B cell (primary cell): ENCODE measurements around the gene PRPS1. TPM values are rescaled to one million over a fixed set of nuclear protein-coding genes. Genes with fewer than 3 reads are reported as not detected.

Experiments
- ATAC-seq: fragments of 200-7000 bp; cut with Tn5 transposase; one replicate; pipeline ENCODE4 v1.10.0; 2021; ENCODE audit warnings: low read depth, mild to moderate bottlenecking, moderate number of reproducible peaks, moderate library complexity
- CTCF ChIA-PET: fragments of 350-600 bp; sonication (Branson Sonifier 250); formaldehyde crosslinking; loops from one replicate; lab custom pipeline; 2021; ENCODE audit warnings: antibody characterized with exemption, inconsistent platforms; lab: Charles Lee
- POLR2A ChIA-PET: fragments of 350-600 bp; sonication (Branson Sonifier 250); formaldehyde crosslinking; loops from one replicate; lab custom pipeline; 2021; ENCODE audit warnings: antibody characterized with exemption; lab: Charles Lee
- DNase-seq: peaks from one replicate; pipeline ENCODE4 v3.0.0; 2013
- H2AFZ ChIP-seq: 2 replicates; pipeline ENCODE4 v1.6.1; 2012; ENCODE audit warnings: mild to moderate bottlenecking, low read depth, low read length; ENCODE audit not compliant: insufficient read depth, poor library complexity, severe bottlenecking
- H3K27ac ChIP-seq, 2 donors: 1 replicate in 1 of 2; 2 replicates in 1 of 2; pipeline ENCODE4 v1.5.1; 2012 to 2013; ENCODE audit warnings: low read length in 2 of 2, mild to moderate bottlenecking in 2 of 2, moderate library complexity in 1 of 2
- H3K27me3 ChIP-seq, 4 experiments: fragments of 200-600 bp in 1 of 4; sonication (generic) in 1 of 4; replicated peaks in 1 of 4; 1 replicate in 2 of 4; 2 replicates in 2 of 4; pipeline versions ENCODE4 v1.6.1 to v1.7.0; 2013 to 2016; ENCODE audit warnings: low read length in 3 of 4, mild to moderate bottlenecking in 2 of 4, mixed read lengths in 1 of 4, moderate library complexity in 1 of 4; ENCODE audit not compliant: insufficient read depth in 4 of 4, control insufficient read depth in 3 of 4; ENCODE audit errors: control extremely low read depth in 1 of 4
- H3K36me3 ChIP-seq, 2 experiments: replicated peaks in 1 of 2; 1 replicate in 1 of 2; 2 replicates in 1 of 2; pipeline versions ENCODE4 v1.6.1 to v1.7.1; 2013; ENCODE audit warnings: low read length in 1 of 2; ENCODE audit not compliant: insufficient read depth in 2 of 2, control insufficient read depth in 1 of 2; ENCODE audit errors: control extremely low read depth in 1 of 2, extremely low read depth in 1 of 2
- H3K4me1 ChIP-seq, 2 donors: fragments of 200-600 bp in 1 of 2; sonication (generic) in 1 of 2; 1 replicate in 1 of 2; 2 replicates in 1 of 2; pipeline versions ENCODE4 v1.5.1 to v1.6.1; 2013 to 2017; ENCODE audit warnings: low read length in 2 of 2; ENCODE audit not compliant: control insufficient read depth in 2 of 2, insufficient read depth in 2 of 2
- H3K4me2 ChIP-seq: replicated peaks from 2 replicates; pipeline ENCODE3; 2012; ENCODE audit warnings: mild to moderate bottlenecking, low read depth, low read length; ENCODE audit not compliant: poor library complexity, severe bottlenecking
- H3K4me3 ChIP-seq, 5 experiments: fragments of 200-600 bp in 1 of 5; sonication (generic) in 1 of 5; 1 replicate in 3 of 5; 2 replicates in 2 of 5; pipeline versions ENCODE4 v1.5.1 to v1.7.0; 2011 to 2016; ENCODE audit warnings: low read length in 4 of 5, mild to moderate bottlenecking in 4 of 5, low read depth in 2 of 5, control low read depth in 1 of 5, moderate library complexity in 1 of 5; ENCODE audit not compliant: insufficient read depth in 1 of 5; ENCODE audit errors: control extremely low read depth in 1 of 5, extremely low read depth in 1 of 5
- H3K79me2 ChIP-seq: fragments of 200-600 bp; sonication (generic); one replicate; pipeline ENCODE4 v1.6.0; 2016; ENCODE audit warnings: low read length; ENCODE audit not compliant: control insufficient read depth, insufficient read depth
- H3K9ac ChIP-seq: fragments of 200-600 bp; sonication (generic); 2 replicates; pipeline ENCODE4 v1.6.1; 2017; ENCODE audit warnings: mild to moderate bottlenecking, low read length, moderate library complexity
- H3K9me3 ChIP-seq, 3 donors: one replicate each; pipeline versions ENCODE4 v1.6.1 to v1.7.1; 2013; ENCODE audit warnings: low read length in 2 of 3; ENCODE audit not compliant: control insufficient read depth in 2 of 3, insufficient read depth in 1 of 3; ENCODE audit errors: control extremely low read depth in 1 of 3
- H4K20me1 ChIP-seq: 2 replicates; pipeline ENCODE4 v1.6.0; 2012; ENCODE audit warnings: mild to moderate bottlenecking, low read length; ENCODE audit not compliant: insufficient read depth, control insufficient read depth, poor library complexity, severe bottlenecking
- H3K27ac Mint-ChIP-seq: one replicate; pipeline ENCODE4 v1.8.0; 2021; ENCODE audit warnings: mixed read lengths
- H3K27me3 Mint-ChIP-seq: one replicate; pipeline ENCODE4 v1.8.0; 2021; ENCODE audit warnings: mixed read lengths
- H3K4me1 Mint-ChIP-seq: one replicate; pipeline ENCODE4 v1.8.0; 2021; ENCODE audit warnings: mixed read lengths
- H3K4me3 Mint-ChIP-seq: one replicate; pipeline ENCODE4 v1.8.0; 2021; ENCODE audit warnings: mixed read lengths
- H3K9me3 Mint-ChIP-seq: one replicate; pipeline ENCODE4 v1.8.0; 2022; ENCODE audit warnings: mixed read lengths; ENCODE audit not compliant: insufficient read depth
- EZH2 ChIP-seq: IDR thresholded peaks from 2 replicates; pipeline ENCODE4 v1.6.1; 2012; ENCODE audit warnings: borderline replicate concordance, low read depth, mild to moderate bottlenecking, moderate library complexity, low read length; ENCODE audit not compliant: insufficient read depth, poor library complexity, severe bottlenecking
- WGBS: methylation state at CpG from one replicate; pipeline ENCODE4 v1.1.5; 2013; ENCODE audit warnings: missing lambda C conversion rate; ENCODE audit not compliant: insufficient coverage; 5-methylcytosine and 5-hydroxymethylcytosine counted together
- intact Hi-C: fragments of 100-400 bp; cut with micrococcal nuclease; formaldehyde crosslinking; loops from one replicate; pipeline ENCODE4 v1.10.0; 2022
- polyA plus RNA-seq: library from polyadenylated mRNA; depleted of rRNA; stranded (reverse); fragments of >200 nt; gene quantifications from 2 replicates; pipeline ENCODE4 v1.2.3, GENCODE V29; 2012
- total RNA-seq, 2 donors: library from RNA; stranded (reverse); fragments of 120-200 nt in 1 of 2; gene quantifications; 1 replicate in 1 of 2; 2 replicates in 1 of 2; pipeline versions ENCODE4 v1.2.3 to v1.2.4, GENCODE V29; 2013 to 2022
- TF ChIP-seq, protein P1 (sequence below): fragments of 200-600 bp; IDR thresholded peaks from one replicate; pipeline ENCODE4 v1.8.0; 2022; ENCODE audit warnings: antibody characterized with exemption, mild to moderate bottlenecking

PRPS1 gene
- total and polyA plus RNA-seq, 2 donors (not counting 1 experiment from before 2014, with no cell fraction given), result 42.2 to 52.1 TPM

DNA sequence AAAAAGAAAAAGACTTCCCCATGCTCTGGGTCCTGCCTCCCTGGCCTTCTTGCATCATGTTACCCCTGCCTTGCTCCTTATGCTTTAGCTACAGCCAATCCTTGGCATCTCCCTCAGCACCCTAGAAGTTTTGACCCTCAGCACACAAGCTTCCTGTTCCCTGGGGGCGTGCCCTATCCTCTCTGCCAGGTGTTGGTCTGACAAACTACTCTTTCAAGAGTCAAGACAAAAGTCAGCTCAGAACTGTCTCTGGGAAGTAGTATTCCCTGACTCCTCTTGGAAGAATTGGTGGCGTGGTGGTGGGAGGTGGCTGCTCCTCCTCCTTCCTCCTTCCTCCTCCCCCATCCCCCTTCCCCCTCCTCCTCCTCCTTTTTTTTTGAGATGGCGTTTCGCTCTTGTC is 41.0 kb downstream of the PRPS1 start:
- H3K4me1 ChIP-seq, result peaks cover 14 to 16% of the 10 kb centered on the region in 2 donors
- H3K36me3 ChIP-seq, result no peaks in the 10 kb centered on the region
- no peak overlapping the region for H3K4me2 ChIP-seq
- H3K27me3 Mint-ChIP-seq, result no peaks in the 10 kb centered on the region
- H3K9ac ChIP-seq, result no peak overlapping the region
- peaks cover 26% of the 10 kb centered on the region for H3K4me1 Mint-ChIP-seq
- H3K27ac Mint-ChIP-seq, result no peak overlapping the region
- POLR2A ChIA-PET, result interaction anchor here (1.4 kb wide), 1 partner anchor 45 kb away, joined by 3 read pairs; no protein-coding TSS in a partner anchor
- no peak for ATAC-seq
- no CpG with 5 or more reads among the region's 4 CpGs for WGBS
- intact Hi-C loops, result no loop called here
- TF ChIP-seq, protein P1, sequence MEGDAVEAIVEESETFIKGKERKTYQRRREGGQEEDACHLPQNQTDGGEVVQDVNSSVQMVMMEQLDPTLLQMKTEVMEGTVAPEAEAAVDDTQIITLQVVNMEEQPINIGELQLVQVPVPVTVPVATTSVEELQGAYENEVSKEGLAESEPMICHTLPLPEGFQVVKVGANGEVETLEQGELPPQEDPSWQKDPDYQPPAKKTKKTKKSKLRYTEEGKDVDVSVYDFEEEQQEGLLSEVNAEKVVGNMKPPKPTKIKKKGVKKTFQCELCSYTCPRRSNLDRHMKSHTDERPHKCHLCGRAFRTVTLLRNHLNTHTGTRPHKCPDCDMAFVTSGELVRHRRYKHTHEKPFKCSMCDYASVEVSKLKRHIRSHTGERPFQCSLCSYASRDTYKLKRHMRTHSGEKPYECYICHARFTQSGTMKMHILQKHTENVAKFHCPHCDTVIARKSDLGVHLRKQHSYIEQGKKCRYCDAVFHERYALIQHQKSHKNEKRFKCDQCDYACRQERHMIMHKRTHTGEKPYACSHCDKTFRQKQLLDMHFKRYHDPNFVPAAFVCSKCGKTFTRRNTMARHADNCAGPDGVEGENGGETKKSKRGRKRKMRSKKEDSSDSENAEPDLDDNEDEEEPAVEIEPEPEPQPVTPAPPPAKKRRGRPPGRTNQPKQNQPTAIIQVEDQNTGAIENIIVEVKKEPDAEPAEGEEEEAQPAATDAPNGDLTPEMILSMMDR, result no peak
- TF ChIP-seq EZH2, result no peak
- H4K20me1 ChIP-seq, result no peaks in the 10 kb centered on the region
- H3K79me2 ChIP-seq, result peaks cover 17% of the 10 kb centered on the region
- H3K27me3 ChIP-seq, result no peaks in the 10 kb centered on the region
- H3K4me3 Mint-ChIP-seq, result no peak overlapping the region
- H3K9me3 Mint-ChIP-seq, result no peaks in the 10 kb centered on the region
- no peak overlapping the region for H3K27ac ChIP-seq
- no peak overlapping the region for H2AFZ ChIP-seq
- no peak for DNase-seq
- CTCF ChIA-PET, result interaction anchor here (0.5 to 3.9 kb wide), 4 partner anchors 10 to 122 kb away, joined by 3 to 27 read pairs (median 6); partner anchors contain the start of genes NCBP2L and TSC22D3
- H3K9me3 ChIP-seq, result no peaks in the 10 kb centered on the region
- H3K4me3 ChIP-seq, result no peak overlapping the region

DNA sequence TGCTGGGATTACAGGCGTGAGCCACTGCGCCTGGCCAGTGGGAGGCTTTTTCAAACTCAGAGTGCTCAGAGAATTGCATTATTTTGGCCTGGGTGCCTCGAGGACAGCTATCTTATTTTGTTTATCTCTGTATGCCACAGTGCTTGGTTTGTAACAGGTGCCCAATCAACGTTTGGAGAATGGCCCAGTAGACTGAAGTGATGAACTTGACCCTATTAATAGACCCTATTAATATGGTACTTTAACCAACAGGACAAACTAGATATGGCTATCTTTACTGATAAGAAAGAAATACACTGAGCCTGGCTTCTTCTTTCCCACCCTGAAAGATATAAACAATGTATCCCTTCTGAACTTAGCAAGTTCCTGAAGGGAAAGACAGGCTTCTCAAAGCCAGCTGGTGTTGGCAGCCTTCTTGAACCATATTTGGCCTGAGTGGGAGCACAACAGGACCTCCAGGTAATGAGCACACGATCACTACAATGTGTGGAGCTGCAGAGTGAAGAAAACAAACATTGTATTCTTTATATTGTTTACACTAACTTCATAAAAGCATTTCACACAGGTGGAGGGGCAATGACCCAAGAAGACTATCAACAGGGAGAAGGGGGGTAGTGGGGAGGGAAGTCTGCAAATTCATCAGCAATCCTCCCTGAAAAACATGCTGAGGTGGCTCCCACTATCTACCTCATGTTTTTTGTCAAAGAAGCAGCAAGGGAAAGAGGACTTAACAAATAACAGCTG is 41.7 kb downstream of the PRPS1 start:
- Mint-ChIP-seq H3K27me3 (no peaks in the 10 kb centered on the region), H3K27ac (peak overlapping the region; percentile 41), H3K4me1 (peaks cover 34% of the 10 kb centered on the region), H3K9me3 (no peaks in the 10 kb centered on the region), H3K4me3 (no peak overlapping the region)
- no peak overlapping the region for H3K4me3 ChIP-seq
- WGBS, result no CpG with 5 or more reads among the region's 5 CpGs
- H3K79me2 ChIP-seq, result peaks cover 17% of the 10 kb centered on the region
- no peak overlapping the region for H2AFZ ChIP-seq
- H3K9me3 ChIP-seq, result no peaks in the 10 kb centered on the region
- DNase-seq (no peak), ATAC-seq (no peak)
- H4K20me1 ChIP-seq, result no peaks in the 10 kb centered on the region
- H3K27me3 ChIP-seq, result no peaks in the 10 kb centered on the region
- intact Hi-C loops, result no loop called here
- H3K36me3 ChIP-seq, result no peaks in the 10 kb centered on the region
- POLR2A ChIA-PET, result interaction anchor here (1.4 kb wide), 1 partner anchor 44 kb away, joined by 3 read pairs; no protein-coding TSS in a partner anchor
- H3K4me2 ChIP-seq, result no peak overlapping the region
- CTCF ChIA-PET, result interaction anchor here (1.0 to 3.9 kb wide), 5 partner anchors 8 to 107 kb away, joined by 3 to 27 read pairs (median 9); partner anchors contain the start of genes NCBP2L and TSC22D3
- TF ChIP-seq, protein P1, result no peak
- TF ChIP-seq EZH2, result no peak
- peaks cover 22 to 24% of the 10 kb centered on the region in 2 donors for H3K4me1 ChIP-seq
- H3K9ac ChIP-seq, result no peak overlapping the region
- H3K27ac ChIP-seq, result no peak overlapping the region
